Neutrophil (primary cell): ENCODE results near the gene ZNF628.
"Not testable (repeated sequence)": the region's sequence is repeated elsewhere in the genome, so short reads cannot be mapped to it uniquely, and the experiment has no call there.

Experiments used
- H3K27ac ChIP-seq: fragments of 200-600 bp; sonication (generic); 2 replicates; pipeline ENCODE4 v1.5.1; 2016; ENCODE audit warnings: mild to moderate bottlenecking, moderate library complexity
- H3K27me3 ChIP-seq: fragments of 200-600 bp; sonication (generic); 2 replicates; pipeline ENCODE4 v1.6.0; 2016; ENCODE audit warnings: mild to moderate bottlenecking
- H3K36me3 ChIP-seq: fragments of 200-600 bp; sonication (generic); 2 replicates; pipeline ENCODE4 v1.5.1; 2017
- H3K4me1 ChIP-seq, 2 experiments: fragments of 200-600 bp in 1 of 2; sonication (generic) in 1 of 2; 1 replicate in 1 of 2; 2 replicates in 1 of 2; pipeline versions ENCODE4 v1.5.1 to v1.6.1; 2013 to 2016; ENCODE audit warnings: low read depth in 1 of 2, low read length in 1 of 2, mild to moderate bottlenecking in 1 of 2, moderate library complexity in 1 of 2; ENCODE audit not compliant: control insufficient read depth in 1 of 2, insufficient read depth in 1 of 2
- H3K4me3 ChIP-seq, 2 experiments: fragments of 200-600 bp in 1 of 2; sonication (generic) in 1 of 2; 1 replicate in 1 of 2; 2 replicates in 1 of 2; pipeline ENCODE4 v1.5.1; 2013 to 2016; ENCODE audit warnings: low read depth in 1 of 2, low read length in 1 of 2, mild to moderate bottlenecking in 1 of 2, moderate library complexity in 1 of 2
- H3K9me3 ChIP-seq: fragments of 200-600 bp; sonication (generic); 2 replicates; pipeline ENCODE4 v1.5.1; 2016
- CTCF ChIP-seq: fragments of 200-600 bp; sonication (generic); IDR thresholded peaks from 2 replicates; pipeline ENCODE4 v1.5.1; 2016; ENCODE audit warnings: antibody characterized with exemption

Gene ZNF628

GRCh38 chr19:55492362-55492944, 16.0 kb downstream of the ZNF628 start:
- no peak for TF ChIP-seq CTCF
- Histone ChIP-seq H3K36me3 (no peaks in the 10 kb centered on the region), H3K27me3 (peaks cover 69% of the 10 kb centered on the region), H3K4me3 (no peak overlapping the region), H3K4me1 (no peaks in the 10 kb centered on the region), H3K27ac (no peak overlapping the region), H3K9me3 (no peaks in the 10 kb centered on the region)

- H3K4me1 ChIP-seq = no peaks in the 10 kb centered on the region
- TF ChIP-seq CTCF = no peak
- H3K4me3 ChIP-seq = no peak overlapping the region
- no peaks in the 10 kb centered on the region for H3K36me3 ChIP-seq
- peaks cover 62% of the 10 kb centered on the region for H3K27me3 ChIP-seq
- H3K9me3 ChIP-seq = no peaks in the 10 kb centered on the region
- no peak overlapping the region for H3K27ac ChIP-seq
Measured at GRCh38 chr19:55493052-55493644, 16.7 kb downstream of the ZNF628 start.

- Histone ChIP-seq H3K4me1 (no peaks in the 10 kb centered on the region), H3K4me3 (no peak overlapping the region), H3K27ac (no peak overlapping the region), H3K9me3 (no peaks in the 10 kb centered on the region), H3K36me3 (no peaks in the 10 kb centered on the region), H3K27me3 (peaks cover 57% of the 10 kb centered on the region)
- no peak for TF ChIP-seq CTCF
Measured at GRCh38 chr19:55493645-55494171, 17.3 kb downstream of the ZNF628 start.

GRCh38 chr19:55494172-55494761, 17.9 kb downstream of the ZNF628 start:
- H3K4me1 ChIP-seq = no peaks in the 10 kb centered on the region
- no peak overlapping the region for H3K27ac ChIP-seq
- H3K36me3 ChIP-seq = no peaks in the 10 kb centered on the region
- H3K4me3 ChIP-seq = no peak overlapping the region
- H3K27me3 ChIP-seq = peaks cover 51% of the 10 kb centered on the region
- H3K9me3 ChIP-seq = no peaks in the 10 kb centered on the region
- no peak for TF ChIP-seq CTCF

- Histone ChIP-seq H3K4me3 (no peak overlapping the region), H3K4me1 (no peaks in the 10 kb centered on the region), H3K27ac (no peak overlapping the region), H3K9me3 (no peaks in the 10 kb centered on the region), H3K27me3 (peaks cover 40% of the 10 kb centered on the region), H3K36me3 (no peaks in the 10 kb centered on the region)
- TF ChIP-seq CTCF = no peak
Measured at GRCh38 chr19:55495646-55496349, 19.4 kb downstream of the ZNF628 start.

GRCh38 chr19:55496820-55497219, 20.4 kb downstream of the ZNF628 start:
- not testable (repeated sequence) for H3K36me3 ChIP-seq, H3K27ac ChIP-seq, H3K4me1 ChIP-seq, H3K9me3 ChIP-seq, H3K4me3 ChIP-seq
- H3K27me3 ChIP-seq = peaks cover 30% of the 10 kb centered on the region
